GM23338 (cell line): ENCODE measurements around the gene IGF2BP3. TPM values are rescaled to one million over a fixed set of nuclear protein-coding genes. Genes with fewer than 3 reads are reported as not detected.

ENCODE experiments used
- ATAC-seq: fragments of 200-7000 bp; cut with Tn5 transposase; 3 replicates; pipeline ENCODE4 v1.9.1; 2020
- DNase-seq: peaks from one replicate; pipeline ENCODE4 v3.0.0-alpha.2; 2015; ENCODE audit warnings: low spot score
- H2AFZ ChIP-seq: fragments of 200-600 bp; sonication (generic); 2 replicates; pipeline ENCODE4 v1.8.0; 2016; ENCODE audit warnings: antibody characterized with exemption, mild to moderate bottlenecking, moderate library complexity
- H3F3A ChIP-seq: fragments of 200-600 bp; sonication (generic); replicated peaks from 2 replicates; pipeline ENCODE4 v1.8.0; 2017; ENCODE audit warnings: antibody characterized with exemption, mixed run types, low read depth
- H3K27ac ChIP-seq: fragments of 200-600 bp; sonication (generic); 2 replicates; pipeline ENCODE4 v1.6.1; 2016; ENCODE audit warnings: low read depth
- H3K27me3 ChIP-seq: fragments of 200-600 bp; sonication (generic); 2 replicates; pipeline ENCODE4 v1.8.0; 2016; ENCODE audit warnings: mild to moderate bottlenecking, mixed run types, moderate library complexity; ENCODE audit not compliant: insufficient read depth
- H3K36me3 ChIP-seq: fragments of 200-600 bp; sonication (generic); 2 replicates; pipeline ENCODE4 v1.8.0; 2016; ENCODE audit warnings: mild to moderate bottlenecking; ENCODE audit not compliant: insufficient read depth
- H3K4me1 ChIP-seq: fragments of 200-600 bp; sonication (generic); 2 replicates; pipeline ENCODE4 v1.8.0; 2016; ENCODE audit warnings: mild to moderate bottlenecking, moderate library complexity; ENCODE audit not compliant: insufficient read depth
- H3K4me2 ChIP-seq: fragments of 200-600 bp; sonication (generic); 2 replicates; pipeline ENCODE4 v1.7.1; 2017; ENCODE audit warnings: mixed run types
- H3K4me3 ChIP-seq: fragments of 200-600 bp; sonication (generic); 2 replicates; pipeline ENCODE4 v1.6.1; 2016; ENCODE audit warnings: mixed run types
- H3K79me2 ChIP-seq: fragments of 200-600 bp; sonication (generic); replicated peaks from 2 replicates; pipeline ENCODE4 v1.8.0; 2017; ENCODE audit warnings: mild to moderate bottlenecking; ENCODE audit not compliant: insufficient read depth
- H3K9me2 ChIP-seq: fragments of 200-600 bp; sonication (generic); 2 replicates; pipeline ENCODE4 v1.8.0; 2017; ENCODE audit not compliant: insufficient read depth
- H4K20me1 ChIP-seq: fragments of 200-600 bp; sonication (generic); replicated peaks from 2 replicates; pipeline ENCODE4 v1.8.0; 2017; ENCODE audit warnings: mild to moderate bottlenecking; ENCODE audit not compliant: insufficient read depth
- H3K27ac Mint-ChIP-seq: 2 replicates; pipeline ENCODE4 v1.8.0; 2020; ENCODE audit warnings: inconsistent platforms, mild to moderate bottlenecking, moderate library complexity, mixed read lengths
- H3K27me3 Mint-ChIP-seq: 3 replicates; pipeline ENCODE4 v1.8.0; 2022; ENCODE audit warnings: low read depth, mild to moderate bottlenecking, moderate library complexity, mixed read lengths, inconsistent platforms; ENCODE audit not compliant: insufficient read depth, poor library complexity
- H3K36me3 Mint-ChIP-seq: 3 replicates; pipeline ENCODE4 v1.8.0; 2021; ENCODE audit warnings: low read depth, mild to moderate bottlenecking, inconsistent platforms, moderate library complexity, mixed read lengths
- H3K4me1 Mint-ChIP-seq: 3 replicates; pipeline ENCODE4 v1.8.0; 2020; ENCODE audit warnings: mild to moderate bottlenecking, inconsistent platforms, mixed read lengths
- H3K4me3 Mint-ChIP-seq: 3 replicates; pipeline ENCODE4 v1.8.0; 2021; ENCODE audit warnings: moderate library complexity, mild to moderate bottlenecking, inconsistent platforms, mixed read lengths
- H3K9me3 Mint-ChIP-seq: 3 replicates; pipeline ENCODE4 v1.8.0; 2020; ENCODE audit warnings: moderate library complexity, mild to moderate bottlenecking, inconsistent platforms, mixed read lengths
- CTCF ChIP-seq, 2 experiments: fragments of 200-600 bp in 1 of 2; sonication (generic) in 1 of 2; conservative IDR thresholded peaks; 2 replicates each; pipeline versions ENCODE4 v1.5.1 to v1.6.1; 2016 to 2017; ENCODE audit warnings: antibody characterized with exemption in 2 of 2, low read depth in 2 of 2, mild to moderate bottlenecking in 2 of 2, moderate library complexity in 1 of 2
- EZH2phosphoT487 ChIP-seq: fragments of 200-600 bp; sonication (generic); IDR thresholded peaks from one replicate; pipeline ENCODE4 v1.8.1; 2018; ENCODE audit warnings: antibody characterized with exemption; ENCODE audit not compliant: unreplicated experiment
- NANOG ChIP-seq: IDR thresholded peaks from 2 replicates; pipeline ENCODE4 v1.6.1; 2016; ENCODE audit warnings: antibody characterized with exemption, borderline replicate concordance
- POLR2AphosphoS5 ChIP-seq: IDR thresholded peaks from 2 replicates; pipeline ENCODE4 v1.6.1; 2016; ENCODE audit warnings: antibody characterized with exemption, low read depth
- STAT1 ChIP-seq: IDR thresholded peaks from one replicate; pipeline ENCODE4 v1.6.1; 2016; ENCODE audit warnings: antibody characterized with exemption; ENCODE audit not compliant: unreplicated experiment
- ZNF462 ChIP-seq: fragments of 250-450 bp; sonication (Bioruptor Pico); IDR thresholded peaks from 2 replicates; pipeline ENCODE4 v1.5.0; 2020; ENCODE audit warnings: mild to moderate bottlenecking, moderate library complexity
- polyA plus RNA-seq: library from polyadenylated mRNA; unstranded; fragments of >200 nt; fragmentation: Nextera tagmentation; extraction: Ambion mirVana; gene quantifications from 2 replicates; pipeline ENCODE4 v1.2.1, GENCODE V29; 2016
- total RNA-seq: library from RNA; depleted of rRNA; stranded (reverse); fragments of >200 nt; shearing (Covaris generic); gene quantifications from 2 replicates; pipeline ENCODE4 v1.2.3, GENCODE V29; 2014
- TF ChIP-seq, protein P1 (sequence below): IDR thresholded peaks from one replicate; pipeline ENCODE4 v1.6.1; 2018; ENCODE audit warnings: antibody characterized with exemption; ENCODE audit not compliant: unreplicated experiment

Gene IGF2BP3
- total and polyA plus RNA-seq, 2 experiments from 2014 or later: 52.0 to 183 TPM

DNA sequence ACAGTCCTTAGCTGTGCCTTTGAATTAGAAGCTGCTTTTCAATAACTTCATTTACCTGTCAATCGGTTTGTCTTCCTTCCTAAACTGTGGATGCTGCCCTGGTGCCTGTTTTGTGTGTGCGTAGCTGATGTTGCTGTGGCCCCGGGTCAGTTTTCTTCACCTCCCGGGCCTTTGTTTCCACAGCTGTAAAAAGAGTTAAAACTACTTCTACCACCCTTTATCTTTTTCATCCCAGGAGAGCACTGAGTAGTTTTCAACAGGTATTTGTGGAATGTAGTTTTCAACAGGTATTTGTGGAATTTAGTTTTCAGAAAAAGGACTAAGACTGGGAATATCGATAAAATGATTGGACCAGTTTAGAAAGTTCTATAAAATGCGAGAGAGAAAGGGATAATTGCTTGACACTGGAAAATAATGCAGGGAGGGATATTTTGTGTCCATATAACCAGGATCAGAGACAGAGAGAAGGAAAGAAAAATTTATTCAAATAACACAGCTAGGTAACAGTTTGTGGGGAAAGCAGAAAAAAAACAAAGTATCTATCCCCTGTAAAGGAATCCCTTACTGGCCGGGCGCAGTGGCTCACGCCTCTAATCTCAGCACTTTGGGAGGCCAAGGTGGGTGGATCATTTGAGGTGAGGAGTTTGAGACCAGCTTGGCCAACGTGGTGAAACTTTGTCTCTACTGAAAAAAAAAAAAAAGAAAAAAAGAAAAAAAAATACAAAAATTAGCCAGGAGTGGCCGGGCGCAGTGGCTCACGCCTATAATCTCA lies 15.9 kb upstream of the IGF2BP3 start:
- Histone ChIP-seq H3K36me3 (no peaks in the 10 kb centered on the region), H3K27me3 (no peaks in the 10 kb centered on the region), H3K4me1 (peaks cover 3% of the 10 kb centered on the region; the same call in 1 of the 2 replicates), H3K79me2 (no peaks in the 10 kb centered on the region), H3K4me3 (no peak overlapping the region), H3K9me2 (no peaks in the 10 kb centered on the region), H3F3A (peaks cover 3% of the 10 kb centered on the region; the same call in 1 of the 2 replicates), H2AFZ (no peak overlapping the region), H4K20me1 (no peaks in the 10 kb centered on the region), H3K4me2 (peak overlapping the region; percentile 40), H3K27ac (peak overlapping the region; percentile 69)
- ATAC-seq (peak; percentile 53), DNase-seq (peak; percentile 68)
- no peak for TF ChIP-seq POLR2AphosphoS5
- TF ChIP-seq, protein P1, sequence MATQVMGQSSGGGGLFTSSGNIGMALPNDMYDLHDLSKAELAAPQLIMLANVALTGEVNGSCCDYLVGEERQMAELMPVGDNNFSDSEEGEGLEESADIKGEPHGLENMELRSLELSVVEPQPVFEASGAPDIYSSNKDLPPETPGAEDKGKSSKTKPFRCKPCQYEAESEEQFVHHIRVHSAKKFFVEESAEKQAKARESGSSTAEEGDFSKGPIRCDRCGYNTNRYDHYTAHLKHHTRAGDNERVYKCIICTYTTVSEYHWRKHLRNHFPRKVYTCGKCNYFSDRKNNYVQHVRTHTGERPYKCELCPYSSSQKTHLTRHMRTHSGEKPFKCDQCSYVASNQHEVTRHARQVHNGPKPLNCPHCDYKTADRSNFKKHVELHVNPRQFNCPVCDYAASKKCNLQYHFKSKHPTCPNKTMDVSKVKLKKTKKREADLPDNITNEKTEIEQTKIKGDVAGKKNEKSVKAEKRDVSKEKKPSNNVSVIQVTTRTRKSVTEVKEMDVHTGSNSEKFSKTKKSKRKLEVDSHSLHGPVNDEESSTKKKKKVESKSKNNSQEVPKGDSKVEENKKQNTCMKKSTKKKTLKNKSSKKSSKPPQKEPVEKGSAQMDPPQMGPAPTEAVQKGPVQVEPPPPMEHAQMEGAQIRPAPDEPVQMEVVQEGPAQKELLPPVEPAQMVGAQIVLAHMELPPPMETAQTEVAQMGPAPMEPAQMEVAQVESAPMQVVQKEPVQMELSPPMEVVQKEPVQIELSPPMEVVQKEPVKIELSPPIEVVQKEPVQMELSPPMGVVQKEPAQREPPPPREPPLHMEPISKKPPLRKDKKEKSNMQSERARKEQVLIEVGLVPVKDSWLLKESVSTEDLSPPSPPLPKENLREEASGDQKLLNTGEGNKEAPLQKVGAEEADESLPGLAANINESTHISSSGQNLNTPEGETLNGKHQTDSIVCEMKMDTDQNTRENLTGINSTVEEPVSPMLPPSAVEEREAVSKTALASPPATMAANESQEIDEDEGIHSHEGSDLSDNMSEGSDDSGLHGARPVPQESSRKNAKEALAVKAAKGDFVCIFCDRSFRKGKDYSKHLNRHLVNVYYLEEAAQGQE: no peak
- TF ChIP-seq NANOG: no peak
- no peak for TF ChIP-seq ZNF462 (CRISPR knock-in tag)
- TF ChIP-seq EZH2phosphoT487: no peak
- TF ChIP-seq CTCF (conservative IDR thresholded peaks at IDR 0.05; ENCODE audit: low read depth in 2 of 2): no peak
- no peak for TF ChIP-seq STAT1
- peak overlapping the region; percentile 36 for H3K27ac Mint-ChIP-seq
- peaks cover 28% of the 10 kb centered on the region for H3K4me1 Mint-ChIP-seq
- H3K36me3 Mint-ChIP-seq: 0 out of 3 replicates have a peak, but pooled peaks cover 3% of the 10 kb centered on the region
- H3K9me3 Mint-ChIP-seq: no peaks in the 10 kb centered on the region
- peaks cover 3% of the 10 kb centered on the region for H3K27me3 Mint-ChIP-seq
- no peak overlapping the region for H3K4me3 Mint-ChIP-seq
